ENCODE data around the gene MCAM.

GRCh38 chr11:119346605-119347004, 29.7 kb upstream of the MCAM start, which contains the start of gene MFRP:
- TF ChIP-seq ZFX (IDR thresholded peaks at IDR 0.05) (no peak), CTCF (conservative IDR thresholded peaks at IDR 0.05) (no peak)

Data from C4-2B (cell line).